IMR-90 (cell line): Measurements from ENCODE around the gene S100A6. TPM values are rescaled to one million over a fixed set of nuclear protein-coding genes. Genes with fewer than 3 reads are reported as not detected.

ENCODE experiments used
- ATAC-seq: fragments of 200-7000 bp; cut with Tn5 transposase; 2 replicates; pipeline ENCODE4 v1.9.1; 2020; ENCODE audit warnings: low read depth, mild to moderate bottlenecking, moderate library complexity
- BruUV-seq: library from RNA; stranded (reverse); fragments of 400-500 nt; replicated peaks from 2 replicates; lab custom pipeline; 2021; lab: Mats Ljungman, UMichigan
- CTCF ChIA-PET: fragments of 300-600 bp; formaldehyde crosslinking; extraction: SDS; loops from one replicate; lab custom pipeline; 2021; ENCODE audit warnings: antibody characterized with exemption; lab: Yijun Ruan, JAX
- POLR2A ChIA-PET: fragments of 300-600 bp; sonication (Branson Sonifier 250); formaldehyde crosslinking; loops from one replicate; lab custom pipeline; 2022; ENCODE audit warnings: antibody characterized with exemption; ENCODE audit not compliant: unreplicated experiment; lab: Charles Lee
- DNase-seq: peaks from one replicate; pipeline ENCODE4 v3.0.0; 2013
- H2AFZ ChIP-seq: replicated peaks from 2 replicates; pipeline ENCODE3; 2013; ENCODE audit warnings: low read length, mild to moderate bottlenecking; ENCODE audit not compliant: poor library complexity
- H2AK5ac ChIP-seq: 2 replicates; pipeline ENCODE4 v1.6.1; 2013; ENCODE audit warnings: low read depth, low read length, inconsistent platforms
- H2AK9ac ChIP-seq: replicated peaks from 2 replicates; pipeline ENCODE3; 2013; ENCODE audit warnings: mild to moderate bottlenecking, low read depth, low read length, moderate library complexity; ENCODE audit not compliant: poor library complexity
- H2BK120ac ChIP-seq: 2 replicates; pipeline ENCODE4 v1.6.1; 2013; ENCODE audit warnings: low read depth, low read length, inconsistent platforms
- H2BK15ac ChIP-seq: 3 replicates; pipeline ENCODE4 v1.6.1; 2013; ENCODE audit warnings: low read depth, low read length, inconsistent platforms
- H2BK20ac ChIP-seq: 2 replicates; pipeline ENCODE4 v1.6.1; 2013; ENCODE audit warnings: low read depth, mild to moderate bottlenecking, inconsistent platforms, low read length, moderate library complexity
- H2BK5ac ChIP-seq: 2 replicates; pipeline ENCODE4 v1.6.1; 2013; ENCODE audit warnings: mild to moderate bottlenecking, low read depth, low read length, inconsistent platforms; ENCODE audit not compliant: poor library complexity, severe bottlenecking
- H3K14ac ChIP-seq: replicated peaks from 2 replicates; pipeline ENCODE4 v1.6.1; 2013; ENCODE audit warnings: low read depth, low read length, inconsistent platforms
- H3K18ac ChIP-seq: 2 replicates; pipeline ENCODE4 v1.6.1; 2013; ENCODE audit warnings: low read depth, low read length, control low read depth
- H3K23ac ChIP-seq: 2 replicates; pipeline ENCODE4 v1.6.1; 2013; ENCODE audit warnings: low read depth, low read length, inconsistent platforms
- H3K27ac ChIP-seq: 2 replicates; pipeline ENCODE4 v1.5.1; 2013; ENCODE audit warnings: mild to moderate bottlenecking, control low read depth, low read length; ENCODE audit not compliant: insufficient read depth
- H3K27me3 ChIP-seq: 2 replicates; pipeline ENCODE4 v1.6.1; 2013; ENCODE audit warnings: low read length; ENCODE audit not compliant: control insufficient read depth, insufficient read depth
- H3K36me3 ChIP-seq: 2 replicates; pipeline ENCODE4 v1.6.1; 2013; ENCODE audit warnings: low read length, mixed read lengths; ENCODE audit not compliant: control insufficient read depth, insufficient read depth
- H3K4ac ChIP-seq: 2 replicates; pipeline ENCODE4 v1.6.1; 2013; ENCODE audit warnings: low read depth, low read length, inconsistent platforms
- H3K4me1 ChIP-seq: 2 replicates; pipeline ENCODE4 v1.6.1; 2013; ENCODE audit warnings: low read length, mixed read lengths; ENCODE audit not compliant: control insufficient read depth, insufficient read depth
- H3K4me2 ChIP-seq: 2 replicates; pipeline ENCODE4 v1.6.1; 2013; ENCODE audit warnings: low read depth, mild to moderate bottlenecking, control low read depth, low read length, moderate library complexity
- H3K4me3 ChIP-seq: 2 replicates; pipeline ENCODE4 v1.5.1; 2013; ENCODE audit warnings: low read depth, mild to moderate bottlenecking, control low read depth, low read length, moderate library complexity; ENCODE audit not compliant: insufficient read depth
- H3K56ac ChIP-seq: 2 replicates; pipeline ENCODE4 v1.6.1; 2013; ENCODE audit warnings: low read length, inconsistent platforms; ENCODE audit not compliant: insufficient read depth; ENCODE audit errors: extremely low read depth
- H3K79me1 ChIP-seq, 2 experiments: 2 replicates each; pipeline ENCODE4 v1.6.1; 2013; ENCODE audit warnings: low read length in 2 of 2, inconsistent platforms in 1 of 2, low read depth in 1 of 2
- H3K9ac ChIP-seq: 2 replicates; pipeline ENCODE4 v1.6.1; 2013; ENCODE audit warnings: low read depth, low read length, control low read depth
- H3K9me1 ChIP-seq: 2 replicates; pipeline ENCODE4 v1.6.1; 2013; ENCODE audit warnings: low read length, inconsistent platforms; ENCODE audit not compliant: insufficient read depth
- H3K9me3 ChIP-seq: 2 replicates; pipeline ENCODE4 v1.6.1; 2013; ENCODE audit warnings: low read length; ENCODE audit not compliant: control insufficient read depth, insufficient read depth
- H4K20me1 ChIP-seq: 2 replicates; pipeline ENCODE4 v1.6.1; 2013; ENCODE audit warnings: low read length, inconsistent platforms; ENCODE audit not compliant: insufficient read depth
- H4K5ac ChIP-seq: 2 replicates; pipeline ENCODE4 v1.6.1; 2013; ENCODE audit warnings: mild to moderate bottlenecking, low read depth, low read length, control low read depth
- H4K8ac ChIP-seq, 2 experiments: 2 replicates each; pipeline ENCODE4 v1.6.1; 2013; ENCODE audit warnings: low read depth in 2 of 2, low read length in 2 of 2, control low read depth in 1 of 2, inconsistent platforms in 1 of 2
- H4K91ac ChIP-seq: 2 replicates; pipeline ENCODE4 v1.6.1; 2013; ENCODE audit warnings: low read depth, low read length, inconsistent platforms; ENCODE audit not compliant: insufficient read depth
- BHLHE40 ChIP-seq: fragments of 150-350 bp; IDR thresholded peaks from 2 replicates; pipeline ENCODE4 v1.6.1; 2016; ENCODE audit warnings: mild to moderate bottlenecking, low read depth, low read length
- CEBPB ChIP-seq: IDR thresholded peaks from 2 replicates; pipeline ENCODE4 v1.6.1; 2012; ENCODE audit warnings: low read depth, low read length, improper control_type of control experiment
- CHD1 ChIP-seq: IDR thresholded peaks from 2 replicates; pipeline ENCODE4 v1.6.1; 2012; ENCODE audit warnings: low read depth, low read length, improper control_type of control experiment
- CTCF ChIP-seq: conservative IDR thresholded peaks from 2 replicates; pipeline ENCODE4 v1.5.1; 2012; ENCODE audit warnings: mild to moderate bottlenecking, low read depth, low read length, improper control_type of control experiment
- FOS ChIP-seq: fragments of 150-350 bp; IDR thresholded peaks from 2 replicates; pipeline ENCODE4 v1.6.1; 2016; ENCODE audit warnings: low read depth, low read length
- MAFK ChIP-seq: IDR thresholded peaks from 2 replicates; pipeline ENCODE4 v1.6.1; 2012; ENCODE audit warnings: low read depth, low read length, improper control_type of control experiment
- MAZ ChIP-seq: IDR thresholded peaks from 2 replicates; pipeline ENCODE4 v1.6.1; 2012; ENCODE audit warnings: low read depth, mild to moderate bottlenecking, low read length, improper control_type of control experiment, moderate library complexity, borderline replicate concordance
- NFE2L2 ChIP-seq: fragments of 150-350 bp; IDR thresholded peaks from 2 replicates; pipeline ENCODE4 v1.6.1; 2016; ENCODE audit warnings: low read depth, mild to moderate bottlenecking, low read length
- POLR2A ChIP-seq: IDR thresholded peaks from 2 replicates; pipeline ENCODE4 v1.6.1; 2012; ENCODE audit warnings: mild to moderate bottlenecking, low read depth, low read length
- RAD21 ChIP-seq: IDR thresholded peaks from 2 replicates; pipeline ENCODE4 v1.6.1; 2012; ENCODE audit warnings: low read length, improper control_type of control experiment
- RCOR1 ChIP-seq: IDR thresholded peaks from 2 replicates; pipeline ENCODE4 v1.6.1; 2012; ENCODE audit warnings: mild to moderate bottlenecking, low read length, improper control_type of control experiment; ENCODE audit not compliant: insufficient replicate concordance
- RFX5 ChIP-seq: IDR thresholded peaks from 2 replicates; pipeline ENCODE4 v1.8.0; 2012; ENCODE audit warnings: low read depth, mild to moderate bottlenecking, low read length, moderate library complexity
- SMC3 ChIP-seq: fragments of 150-350 bp; IDR thresholded peaks from 2 replicates; pipeline ENCODE4 v1.6.1; 2016; ENCODE audit warnings: low read depth, mild to moderate bottlenecking, antibody characterized with exemption, low read length, moderate library complexity
- WGBS, 2 experiments: methylation state at CpG; one replicate each; pipeline versions ENCODE4 v1.1.5 to v1.1.7; 2013; ENCODE audit warnings: missing lambda C conversion rate in 2 of 2; ENCODE audit not compliant: insufficient read length in 1 of 2; ENCODE audit errors: extremely low coverage in 2 of 2; 5-methylcytosine and 5-hydroxymethylcytosine counted together
- dilution Hi-C: fragments of 300-500 bp; cut with HindIII; formaldehyde crosslinking; loops from one replicate; pipeline ENCODE4 v1.14.3; 2018; ENCODE audit warnings: low sequenced_read_pairs; ENCODE audit not compliant: unreplicated experiment
- in situ Hi-C: fragments of 300-500 bp; cut with MboI; formaldehyde crosslinking; loops from 3 replicates; pipeline ENCODE4 v1.14.3; 2019; ENCODE audit warnings: low sequenced_read_pairs, inconsistent platforms, mixed read lengths
- intact Hi-C: fragments of 100-400 bp; cut with micrococcal nuclease; formaldehyde crosslinking; loops from 2 replicates; pipeline ENCODE4 v1.10.0; 2022
- polyA plus RNA-seq, 3 experiments: library from polyadenylated mRNA; depleted of rRNA; stranded (reverse); fragments of >200 nt; gene quantifications; 2 replicates each; pipeline ENCODE4 v1.2.3, GENCODE V29; 2012; ENCODE audit warnings: low replicate concordance in 1 of 3
- total RNA-seq: library from RNA; depleted of rRNA; stranded (reverse); fragments of >200 nt; gene quantifications from 2 replicates; pipeline ENCODE4 v1.2.3, GENCODE V29; 2012
- TF ChIP-seq, protein P1 (sequence below): fragments of 150-350 bp; IDR thresholded peaks from 2 replicates; pipeline ENCODE4 v1.6.1; 2017; ENCODE audit warnings: mild to moderate bottlenecking, antibody characterized with exemption, low read length, low read depth

Gene S100A6
- total and polyA plus RNA-seq, 2 of the 4 experiments (the other 2 are of a cell fraction): 373 to 1,755 TPM

- Histone ChIP-seq H3K9me3 (no peaks in the 10 kb centered on the region), H3K18ac (peak within 1 kb of the TSS; percentile 77), H2BK15ac (peak within 1 kb of the TSS; percentile 90; the same call in 2 of the 3 replicates), H3K4me3 (no peak within 1 kb of the TSS), H3K14ac (peak within 1 kb of the TSS; percentile 91), H2BK120ac (peak within 1 kb of the TSS; percentile 97), H2AK5ac (peak within 1 kb of the TSS; percentile 96), H2AFZ (peak within 1 kb of the TSS; percentile 83), H4K5ac (peak within 1 kb of the TSS; percentile 77), H3K56ac (peak within 1 kb of the TSS; percentile 40), H3K4ac (peak within 1 kb of the TSS; percentile 96), H3K79me1 (peaks cover 0 to 38% of the 10 kb centered on the region in 2 experiments; a peak in 3 of 4 replicates), H3K9ac (peak within 1 kb of the TSS; percentile 22), H2BK5ac (peak within 1 kb of the TSS; percentile 77), H2BK20ac (peak within 1 kb of the TSS; percentile 94), H3K4me1 (peaks cover 49% of the 10 kb centered on the region), H3K9me1 (peaks cover 65% of the 10 kb centered on the region), H4K8ac (peak within 1 kb of the TSS; percentile 81 to 87), H3K36me3 (no peaks in the 10 kb centered on the region), H3K4me2 (peak within 1 kb of the TSS; percentile 16; the same call in 1 of the 2 replicates), H4K20me1 (no peaks in the 10 kb centered on the region), H4K91ac (peak within 1 kb of the TSS; percentile 93), H3K27me3 (no peaks in the 10 kb centered on the region), H2AK9ac (peak within 1 kb of the TSS; percentile 96), H3K27ac (peak within 1 kb of the TSS; percentile 66), H3K23ac (peak within 1 kb of the TSS; percentile 80; the same call in 1 of the 2 replicates)
- POLR2A ChIA-PET: interaction anchor here (0.6 to 1.6 kb wide), 2 partner anchors 13 to 15 kb away, joined by 3 to 4 read pairs; partner anchors contain the start of gene S100A6
- 82% methylated on average over 5 of the region's 14 CpGs; no CpG with 5 or more reads in 1 of the 2 experiments for WGBS, 2 experiments
- CTCF ChIA-PET: interaction anchor here (0.7 kb wide), 1 partner anchor 36 kb away, joined by 3 read pairs; no protein-coding TSS in a partner anchor
- ATAC-seq: peak; percentile 60
- dilution Hi-C loops: no loop called here
- intact Hi-C loops: loop anchor here (2.0 kb wide), 1 partner anchor 18 kb away; no protein-coding TSS in a partner anchor
- DNase-seq: peak; percentile 91
- no TSS peak for BruUV-seq
- in situ Hi-C loops: loop anchor here (25.0 kb wide), 1 partner anchor 413 kb away; the partner anchor contains the start of genes CREB3L4, CRTC2 and SLC39A1
- peak; percentile 57 for TF ChIP-seq RCOR1
- TF ChIP-seq NFE2L2: no peak
- no peak for TF ChIP-seq BHLHE40
- TF ChIP-seq RFX5: no peak
- TF ChIP-seq CTCF: peak; percentile 29; the same call in 1 of the 2 replicates
- peak; percentile 63; the same call in 1 of the 2 replicates for TF ChIP-seq MAZ
- TF ChIP-seq, protein P1, sequence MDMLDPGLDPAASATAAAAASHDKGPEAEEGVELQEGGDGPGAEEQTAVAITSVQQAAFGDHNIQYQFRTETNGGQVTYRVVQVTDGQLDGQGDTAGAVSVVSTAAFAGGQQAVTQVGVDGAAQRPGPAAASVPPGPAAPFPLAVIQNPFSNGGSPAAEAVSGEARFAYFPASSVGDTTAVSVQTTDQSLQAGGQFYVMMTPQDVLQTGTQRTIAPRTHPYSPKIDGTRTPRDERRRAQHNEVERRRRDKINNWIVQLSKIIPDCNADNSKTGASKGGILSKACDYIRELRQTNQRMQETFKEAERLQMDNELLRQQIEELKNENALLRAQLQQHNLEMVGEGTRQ: peak; percentile 16; the same call in 1 of the 2 replicates
- peak; percentile 34; the same call in 1 of the 2 replicates for TF ChIP-seq RAD21
- TF ChIP-seq POLR2A: no peak
- TF ChIP-seq CHD1: no peak
- peak; percentile 85 for TF ChIP-seq FOS
- no peak for TF ChIP-seq CEBPB
- TF ChIP-seq SMC3: peak; percentile 39
- TF ChIP-seq MAFK: no peak
These were observed 13.2 kb upstream of the S100A6 start, which contains the start of gene S100A3 for GRCh38 chr1:153548722-153549688. TSS of gene S100A3 (minus strand) at chr1:153549258. CDS start at chr1:153548485, 773 bp downstream.
